NCI-H146 (cell line): ENCODE measurements around the gene SLC12A2.

Experiments used
- DNase-seq: peaks from one replicate; lab custom pipeline; 2025; lab: John Stamatoyannopoulos, UW

SLC12A2 gene

GRCh38 chr5:128097224-128097623 lies 13.7 kb downstream of the SLC12A2 start:
- no peak for DNase-seq

DNA sequence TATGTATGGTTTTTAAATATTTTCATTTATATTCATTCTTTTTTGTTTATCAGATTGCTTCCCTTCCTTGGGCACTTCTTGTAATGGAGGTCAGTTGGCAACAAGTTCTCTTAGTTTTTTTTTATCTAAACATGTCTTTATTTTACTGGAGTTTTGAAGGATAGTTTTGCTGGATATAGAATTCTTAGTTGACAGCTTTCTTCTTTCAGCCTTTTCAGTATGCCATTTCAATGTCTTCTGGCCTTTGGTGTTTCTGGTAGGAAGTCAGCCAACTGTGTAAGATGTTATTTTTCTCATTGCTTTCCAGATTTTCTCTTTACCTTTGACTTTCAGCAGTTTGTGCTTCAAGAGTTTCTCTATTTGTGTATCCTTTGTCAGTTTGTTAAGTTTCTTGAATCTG lies 14.2 kb downstream of the SLC12A2 start:
- DNase-seq: no peak

DNA sequence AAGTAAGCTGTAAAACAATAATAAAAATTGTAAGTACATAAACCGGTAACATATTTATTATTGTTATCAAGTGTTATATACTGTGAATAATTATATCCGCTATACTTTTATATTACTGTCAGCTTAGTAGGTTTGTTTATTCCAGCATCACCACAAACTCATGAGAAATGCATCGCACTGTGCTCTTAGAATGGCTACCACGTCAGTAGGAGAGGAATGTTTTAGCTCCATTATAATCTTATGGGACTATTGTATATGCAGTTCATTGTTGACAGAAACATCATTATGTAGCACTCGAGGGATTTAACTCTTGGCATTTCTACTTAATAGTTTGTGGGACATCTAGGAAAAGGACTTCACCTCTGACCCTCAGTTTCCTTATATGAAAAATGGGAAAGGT lies 16.4 kb downstream of the SLC12A2 start:
- DNase-seq: no peak

DNA sequence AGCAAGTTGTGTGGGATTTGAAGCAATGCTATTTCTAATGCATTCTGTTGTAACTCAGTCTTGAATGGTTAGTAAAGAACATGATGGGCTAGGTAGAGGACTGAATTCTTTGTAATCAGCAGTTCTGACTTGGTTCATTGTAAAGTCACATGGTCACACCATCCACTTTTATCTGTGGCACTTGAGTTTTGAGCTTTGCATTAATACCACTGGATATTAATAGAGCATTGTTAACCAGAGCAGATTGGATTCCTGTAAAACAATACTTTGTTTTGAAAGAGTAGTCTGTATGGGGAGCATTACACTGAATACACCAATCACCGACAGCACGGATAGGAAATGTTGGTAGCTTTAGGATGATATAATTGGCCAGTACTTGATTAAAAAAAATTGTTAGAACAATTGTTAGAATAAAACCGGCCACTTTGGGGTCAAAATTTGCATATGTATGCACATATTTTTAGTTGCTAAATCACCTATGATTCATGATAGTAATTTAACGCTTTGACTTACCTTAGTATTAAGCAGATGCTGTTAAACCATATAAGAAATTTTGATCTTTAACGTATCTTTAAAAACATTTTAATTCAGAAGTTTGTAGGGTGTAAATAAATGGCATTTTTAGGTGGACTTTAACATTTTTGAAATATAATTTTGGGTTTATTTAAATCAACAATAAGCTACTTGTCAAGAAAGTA lies 17.4 kb downstream of the SLC12A2 start:
- no peak for DNase-seq

DNA sequence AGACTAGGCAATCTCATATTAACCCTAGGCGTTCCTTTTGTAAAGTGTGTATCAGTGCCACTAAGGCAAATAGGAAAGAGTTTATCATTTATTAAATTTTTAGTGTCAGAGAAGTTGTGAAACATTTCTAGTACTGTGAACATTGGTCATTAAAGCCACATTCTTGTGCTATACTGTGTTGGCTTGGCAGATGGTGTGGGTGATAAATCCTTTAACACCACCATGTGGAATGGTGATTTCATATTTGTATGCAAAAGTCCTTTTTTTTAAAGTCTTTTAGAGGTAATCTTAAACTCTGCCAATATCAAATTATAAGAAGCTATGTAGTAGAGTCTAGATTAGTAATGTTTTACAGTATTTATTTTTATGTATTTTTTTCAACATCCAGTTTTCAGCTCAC lies 18.1 kb downstream of the SLC12A2 start:
- no peak for DNase-seq

DNA sequence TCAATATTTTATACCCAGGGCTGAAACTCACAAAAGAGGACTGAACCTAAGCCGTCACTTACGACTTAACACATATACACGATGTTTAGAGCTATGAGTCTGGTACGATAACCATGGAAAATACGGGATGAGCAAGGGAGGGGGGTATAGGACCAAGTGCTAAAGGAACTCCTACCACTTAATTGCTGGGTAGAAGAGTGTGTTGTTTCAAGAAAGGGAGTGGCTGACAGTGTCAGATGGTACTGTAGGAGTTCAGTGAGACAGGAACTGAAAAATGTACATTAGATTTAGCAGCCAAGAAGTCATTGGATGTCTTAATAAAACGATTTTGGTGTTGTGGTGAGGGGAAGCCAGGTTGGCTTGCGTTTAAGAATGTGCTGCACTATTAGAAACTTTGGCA lies 21.6 kb downstream of the SLC12A2 start:
- DNase-seq: no peak

DNA sequence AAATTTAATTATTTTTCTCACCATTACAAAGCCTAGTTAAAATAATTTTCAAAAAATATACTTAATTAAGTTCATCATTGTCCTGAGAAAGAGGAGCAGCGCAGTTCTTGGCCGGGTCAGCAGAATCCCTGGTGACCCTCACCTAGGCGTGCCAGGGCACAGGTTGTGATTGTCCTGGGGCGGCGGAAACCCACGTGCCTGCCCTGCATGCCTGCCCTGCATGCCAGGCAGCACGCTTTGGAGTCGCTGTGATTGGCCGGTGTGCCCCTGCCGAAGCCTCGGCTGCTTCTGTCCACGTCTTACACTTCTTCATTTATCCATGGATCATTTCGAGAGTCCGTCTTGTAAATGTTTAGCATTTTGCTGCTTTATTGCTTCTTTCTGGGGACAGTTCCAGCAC lies 25.6 kb downstream of the SLC12A2 start:
- DNase-seq: no peak

GRCh38 chr5:128109766-128110165 lies 26.2 kb downstream of the SLC12A2 start:
- DNase-seq: no peak

DNA sequence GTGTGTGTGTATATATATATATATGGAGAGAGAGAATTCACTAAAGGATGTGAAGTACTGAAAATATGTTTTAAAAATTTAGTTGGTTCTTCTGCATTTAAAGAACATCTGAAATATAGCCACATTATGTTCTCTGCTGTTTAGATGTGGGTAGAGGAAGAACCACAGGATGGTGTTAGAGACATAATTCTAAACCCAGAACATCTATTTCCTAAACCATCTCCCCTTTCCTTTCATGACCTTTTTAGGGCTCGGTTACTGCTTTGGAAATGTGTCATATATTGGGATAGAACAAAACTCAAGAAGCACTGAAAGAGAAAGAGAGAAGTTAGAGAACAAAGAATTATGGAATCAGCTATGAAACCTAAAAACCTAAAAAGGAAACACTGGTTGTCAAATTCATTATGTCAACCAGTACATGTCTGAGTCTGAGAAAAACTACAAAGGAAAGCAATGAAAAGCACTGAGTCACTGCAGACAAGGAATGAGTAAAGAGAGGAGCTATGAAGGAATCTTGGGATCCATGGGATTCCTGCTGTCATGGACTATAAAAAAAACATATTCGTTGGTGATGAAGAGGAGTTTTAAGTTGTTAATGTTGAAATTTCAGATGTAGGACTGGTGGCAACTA lies 28.4 kb downstream of the SLC12A2 start:
- no peak for DNase-seq

GRCh38 chr5:128116445-128116844 lies 32.9 kb downstream of the SLC12A2 start:
- DNase-seq: no peak

DNA sequence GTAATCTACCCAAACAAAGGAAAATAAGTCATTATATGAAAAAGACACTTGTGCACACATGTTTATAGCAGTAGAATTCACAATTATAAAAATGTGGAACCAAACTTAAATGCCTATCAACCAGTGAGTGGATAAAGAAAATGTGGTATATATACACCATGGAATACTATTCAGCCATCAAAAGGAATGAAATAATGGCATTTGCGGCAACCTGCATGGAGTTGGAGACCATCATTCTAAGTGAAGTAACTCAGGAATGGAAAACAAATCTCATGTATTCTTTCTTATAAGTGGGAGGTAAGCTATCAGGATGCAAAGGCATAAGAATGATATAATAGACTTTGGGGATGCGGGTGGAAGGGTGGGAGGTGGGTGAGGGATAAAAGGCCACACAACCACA lies 34.6 kb downstream of the SLC12A2 start:
- DNase-seq: no peak

DNA sequence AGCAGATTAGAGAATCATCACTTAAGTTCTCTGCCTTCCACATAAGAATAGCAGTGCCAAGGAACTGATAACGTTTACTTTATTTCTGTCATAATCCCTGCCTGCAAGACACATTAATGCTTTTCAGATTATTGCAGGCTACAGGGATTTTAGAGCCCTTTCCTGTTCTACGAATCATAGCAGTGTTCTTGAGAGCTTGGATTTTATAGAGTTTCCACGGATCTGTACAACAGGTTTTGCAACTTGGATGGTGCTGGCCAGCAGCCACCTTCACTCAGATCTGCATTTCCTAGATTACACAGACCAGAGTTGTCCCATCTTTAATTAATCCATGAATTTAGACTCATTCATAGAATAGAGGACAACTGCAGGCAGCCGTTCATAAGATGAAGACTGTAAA lies 38.1 kb downstream of the SLC12A2 start:
- DNase-seq: no peak

DNA sequence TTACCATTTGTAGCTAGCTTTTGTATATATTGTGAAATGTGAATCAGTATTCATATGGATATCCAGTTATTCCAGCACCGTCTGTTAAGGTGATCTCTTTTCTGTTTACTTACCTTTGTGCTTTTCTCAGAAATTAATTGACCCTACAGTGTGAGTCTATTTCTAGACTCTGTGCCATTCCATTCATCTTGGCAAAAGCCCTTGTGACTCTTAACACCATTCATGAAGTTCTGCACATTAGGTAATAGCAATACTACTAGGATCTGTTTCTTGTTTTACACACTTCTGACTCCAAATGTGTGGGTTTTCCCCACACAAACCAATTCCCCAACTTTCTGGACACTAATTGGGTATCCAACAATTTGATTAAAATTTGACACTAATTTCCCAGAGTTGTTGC lies 40.4 kb downstream of the SLC12A2 start:
- DNase-seq: no peak

GRCh38 chr5:128126241-128126640 lies 42.7 kb downstream of the SLC12A2 start:
- no peak for DNase-seq

GRCh38 chr5:128132499-128132898 lies 48.9 kb downstream of the SLC12A2 start:
- no peak for DNase-seq

DNA sequence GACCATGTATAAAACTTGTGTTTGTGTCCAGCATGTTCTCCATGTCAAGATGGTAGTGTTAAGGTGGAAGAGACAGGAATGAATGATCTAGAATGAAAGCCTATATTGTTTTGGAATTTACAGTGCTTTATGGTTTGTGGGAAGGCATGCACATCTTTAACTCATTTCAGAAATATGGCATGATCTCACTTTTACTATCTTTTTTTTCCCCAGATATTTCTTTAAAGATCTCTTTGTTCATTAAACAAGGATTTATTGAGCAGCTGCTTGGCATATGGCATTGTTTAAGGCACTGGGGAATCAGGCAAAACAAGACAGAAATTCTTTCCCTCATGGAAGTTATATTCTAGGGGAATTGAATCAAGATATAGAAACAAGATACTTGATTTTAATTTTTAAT lies 51.7 kb downstream of the SLC12A2 start:
- DNase-seq: no peak

DNA sequence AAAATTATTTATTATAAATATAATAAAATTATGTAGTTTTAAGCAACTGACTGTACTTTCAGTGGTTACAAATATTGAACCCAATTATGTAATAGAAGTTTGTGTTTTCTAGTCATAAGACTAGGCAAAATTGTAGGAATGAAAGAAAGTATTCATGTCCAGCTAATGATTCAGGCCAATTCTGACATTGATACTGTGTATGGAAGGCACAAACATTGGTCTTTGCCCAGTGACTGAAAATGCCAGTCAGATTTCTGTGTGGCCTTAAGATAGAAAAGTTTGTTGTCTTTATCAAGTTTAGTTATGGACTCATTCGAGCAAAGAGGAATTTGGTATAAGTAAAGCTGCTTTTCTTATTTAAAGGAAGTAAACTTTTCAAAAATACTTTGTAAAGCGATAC lies 60.3 kb downstream of the SLC12A2 start:
- no peak for DNase-seq

DNA sequence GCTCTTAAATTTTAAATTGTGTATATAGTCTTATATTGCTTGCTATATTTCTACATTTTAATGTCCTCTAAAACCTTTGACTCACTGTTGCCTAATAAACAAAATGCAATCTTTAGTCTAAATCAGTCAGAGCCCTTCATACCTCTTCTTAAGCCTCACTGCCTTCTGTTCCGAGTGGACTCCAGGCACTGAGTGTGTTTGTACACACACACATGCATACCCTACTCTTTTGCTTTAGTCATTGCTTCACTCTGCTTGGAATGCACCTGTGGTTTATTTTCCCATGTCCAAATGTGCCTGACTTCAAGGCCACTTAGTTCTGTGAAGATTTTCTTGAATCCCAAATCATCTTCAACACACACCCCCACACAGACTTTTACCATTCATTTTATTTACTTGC lies 60.9 kb downstream of the SLC12A2 start:
- no peak for DNase-seq

- DNase-seq: no peak
Observed at GRCh38 chr5:128146671-128147070, 63.1 kb downstream of the SLC12A2 start.

DNA sequence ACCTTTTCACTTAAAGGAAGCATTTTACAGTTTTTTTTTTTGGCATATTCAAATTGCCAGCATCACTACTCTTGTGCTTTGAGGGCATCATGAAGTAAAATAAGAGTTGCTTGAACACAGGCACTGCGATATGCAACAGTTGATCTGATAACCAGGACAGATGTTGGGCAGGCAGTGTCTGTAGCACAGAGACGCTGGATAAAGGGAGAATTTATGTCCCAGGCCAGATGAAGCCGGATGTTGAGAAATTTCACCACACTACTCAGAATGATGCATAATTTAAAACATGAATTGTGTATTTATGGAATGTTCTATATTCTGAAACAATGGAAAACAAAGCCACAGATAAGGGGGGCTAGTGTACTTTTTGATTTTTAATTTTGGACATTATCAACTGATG lies 71.4 kb downstream of the SLC12A2 start:
- DNase-seq: no peak

DNA sequence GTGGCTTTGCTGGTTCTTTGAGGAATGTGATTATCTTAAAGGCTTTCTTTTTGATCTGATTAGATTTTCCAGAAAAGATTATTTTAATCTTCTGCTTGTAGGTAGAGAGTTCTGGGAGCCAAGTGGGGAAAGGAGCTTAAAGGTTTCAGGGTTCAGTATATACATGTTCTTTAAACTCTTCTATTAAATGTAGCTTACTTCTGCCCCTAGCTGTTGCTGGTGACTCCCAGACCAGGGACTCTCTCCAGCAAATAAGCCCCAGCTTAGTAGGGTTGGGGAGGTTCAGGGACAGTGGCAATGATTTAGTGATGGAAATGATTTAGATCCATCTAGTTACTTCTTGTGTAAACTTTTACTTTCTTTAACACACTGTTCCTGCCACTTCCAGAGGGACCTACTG lies 72.2 kb downstream of the SLC12A2 start:
- no peak for DNase-seq

DNA sequence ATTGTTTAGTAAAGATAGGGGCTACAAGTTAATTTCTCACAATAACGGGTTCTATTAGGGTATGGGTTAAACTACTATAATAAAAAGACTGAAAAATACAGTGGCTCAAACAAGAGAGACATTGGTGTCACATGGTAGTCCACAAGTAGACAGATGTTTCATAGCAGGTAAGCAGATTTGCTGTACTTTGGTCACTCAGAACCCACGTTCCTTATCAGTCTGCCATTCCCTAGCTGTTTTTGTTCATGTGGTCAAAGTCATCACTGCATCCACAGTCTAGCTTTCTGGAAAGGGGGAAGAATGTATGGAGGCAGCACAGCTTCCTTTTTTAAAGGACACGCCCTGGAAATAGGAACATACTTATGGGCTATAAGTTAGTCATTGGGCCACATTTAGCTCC lies 73.0 kb downstream of the SLC12A2 start:
- DNase-seq: no peak

DNA sequence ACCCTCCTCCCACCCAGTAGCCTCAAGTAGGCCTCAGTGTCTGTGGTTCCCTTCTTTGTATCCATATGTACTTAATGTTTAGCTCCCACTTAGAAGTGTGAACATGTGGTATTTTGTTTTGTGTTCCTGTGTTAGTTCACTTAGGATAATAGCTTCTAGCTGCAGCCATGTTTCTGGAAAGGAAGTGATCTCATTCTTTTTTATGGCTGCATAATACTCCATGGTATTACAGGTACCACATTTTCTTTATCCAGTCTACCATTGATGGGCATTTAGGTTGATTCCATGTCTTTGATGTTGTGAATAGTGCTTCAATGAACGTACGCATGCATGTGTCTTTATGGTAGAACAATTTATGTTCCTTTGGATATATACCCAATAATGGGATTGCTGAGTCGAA lies 74.8 kb downstream of the SLC12A2 start:
- DNase-seq: no peak

DNA sequence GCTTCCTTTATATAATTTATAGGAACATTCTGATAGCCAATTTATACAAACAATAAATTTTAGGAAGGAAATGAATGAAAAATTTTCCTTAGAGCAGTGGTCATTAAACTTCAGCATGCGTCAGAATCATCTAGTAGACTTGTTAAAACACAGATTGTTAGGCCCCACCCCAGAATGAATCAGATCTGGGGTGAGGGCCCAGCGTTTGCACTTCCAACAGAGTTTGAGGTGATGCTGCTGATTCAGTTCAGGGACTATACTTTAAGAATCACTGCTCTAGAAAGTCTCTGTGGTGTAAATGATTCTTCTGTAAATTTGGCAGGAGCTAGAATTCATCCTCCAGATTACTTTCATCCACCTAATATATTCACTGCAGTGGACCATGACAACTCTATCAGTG lies 80.4 kb downstream of the SLC12A2 start:
- DNase-seq: no peak
